ENCODE data around the gene SLC30A5. TPM values are rescaled to one million over a fixed set of nuclear protein-coding genes. Genes with fewer than 3 reads are reported as not detected.
"Not testable (repeated sequence)": the region's sequence is repeated elsewhere in the genome, so short reads cannot be mapped to it uniquely, and the experiment has no call there.

Gene SLC30A5
- polyA plus RNA-seq, 4 donors = 73.6 to 93.1 (median 86.3) TPM

GRCh38 chr5:69103521-69103920 is 9.7 kb downstream of the SLC30A5 start:
- no peak for DNase-seq (ENCODE audit: low read depth in 4 of 4, low spot score in 2 of 4)

DNA sequence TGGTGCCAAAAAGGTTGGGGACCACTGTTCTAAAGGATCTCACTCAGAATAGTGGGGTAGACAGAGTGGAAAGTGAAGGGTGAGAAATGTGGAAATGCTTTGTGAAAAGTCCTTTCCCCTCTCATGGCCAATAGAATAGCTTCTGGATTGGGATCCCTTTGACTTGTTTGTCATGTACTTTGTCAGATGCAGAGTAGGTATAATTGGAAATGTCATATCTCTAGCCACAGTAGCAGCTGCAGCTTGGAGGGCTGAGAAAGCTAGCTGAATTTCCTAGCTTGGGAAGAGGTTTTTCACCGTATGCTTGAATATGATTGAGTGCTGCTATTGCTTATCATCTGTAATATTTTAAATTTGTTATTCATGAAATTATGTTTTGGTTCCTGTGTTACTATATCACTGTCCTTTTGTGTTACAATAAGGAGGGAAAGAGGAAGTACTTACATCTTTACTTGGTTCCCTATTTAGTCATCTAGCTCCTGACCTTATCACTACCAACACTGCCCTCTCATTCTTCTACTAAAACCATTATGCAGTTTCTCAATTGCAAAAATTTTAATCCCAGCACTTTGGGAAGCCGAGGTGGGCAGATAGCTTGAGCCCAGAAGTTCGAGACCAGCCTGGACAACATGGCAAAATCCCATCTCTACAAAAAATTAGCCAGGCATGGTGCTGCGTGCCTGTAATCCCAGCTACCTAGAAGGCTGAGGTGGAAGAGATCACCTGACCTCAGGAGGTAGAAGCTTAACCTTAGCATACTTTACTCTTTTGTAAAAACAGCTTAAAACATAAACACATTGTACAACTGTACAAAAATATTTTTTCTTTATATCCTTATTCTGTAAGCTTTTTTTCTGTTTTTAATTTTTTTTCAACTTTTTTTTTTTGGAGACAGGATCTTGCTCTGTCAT is 12.4 kb downstream of the SLC30A5 start:
- DNase-seq (ENCODE audit: low read depth in 4 of 4, low spot score in 2 of 4) = no peak

DNA sequence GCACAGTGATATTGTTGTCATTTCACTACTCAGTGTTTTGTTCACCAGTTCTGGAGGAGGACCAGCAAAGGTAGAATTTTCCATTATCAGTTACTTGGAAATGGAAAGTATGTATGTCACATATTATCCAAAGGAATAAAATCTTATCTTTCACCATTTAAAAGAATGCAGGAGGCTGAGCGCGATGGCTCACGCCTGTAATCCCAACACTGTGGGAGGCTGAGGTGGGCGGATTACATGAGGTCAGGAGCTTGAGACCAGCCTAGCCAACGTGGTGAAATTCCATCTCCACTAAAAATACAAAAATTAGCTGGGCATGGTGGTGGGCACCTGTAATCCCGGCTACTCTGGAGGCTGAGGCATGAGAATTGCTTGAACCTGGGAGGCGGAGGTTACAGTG is 14.6 kb downstream of the SLC30A5 start:
- not testable (repeated sequence) for DNase-seq (ENCODE audit: low read depth in 4 of 4, low spot score in 2 of 4)

DNA sequence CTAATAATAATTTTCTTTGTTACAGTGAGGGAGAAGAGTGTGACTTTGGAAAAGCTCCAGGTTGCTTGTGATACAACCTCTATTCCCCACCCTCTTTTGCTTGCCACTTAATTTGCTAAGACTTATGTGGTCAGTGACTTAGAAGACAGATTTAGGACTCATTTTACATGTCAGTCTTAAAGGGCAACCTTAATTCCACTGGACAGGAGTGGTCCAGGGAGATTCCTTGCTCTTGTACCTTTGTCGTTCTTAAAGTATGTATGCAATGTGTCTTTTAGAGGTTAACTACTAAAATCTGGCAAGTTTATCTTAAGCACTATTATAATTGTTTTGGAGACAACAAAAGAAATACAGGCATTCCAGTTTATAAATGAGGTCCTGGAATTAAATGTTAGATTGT is 20.0 kb downstream of the SLC30A5 start:
- DNase-seq (ENCODE audit: low read depth in 4 of 4, low spot score in 2 of 4) = no peak

DNA sequence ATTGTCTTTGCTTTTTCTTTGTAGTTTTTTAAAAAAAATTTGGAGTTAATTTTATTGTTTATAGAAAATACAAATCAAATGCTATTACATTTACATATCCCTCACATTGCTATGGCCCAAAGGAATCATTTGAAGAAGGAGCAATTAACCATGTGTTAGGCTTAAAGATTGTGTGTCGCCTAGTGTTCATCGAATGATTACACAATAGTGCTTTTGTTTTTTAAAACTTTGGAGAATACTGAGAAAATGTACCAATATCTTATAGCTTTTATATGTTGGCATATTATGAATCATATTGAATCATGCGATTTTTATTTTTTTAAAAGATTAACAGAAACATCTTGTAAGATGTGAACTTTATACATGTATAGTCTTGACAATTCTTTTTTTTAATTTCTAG is 21.7 kb downstream of the SLC30A5 start:
- DNase-seq (ENCODE audit: low read depth in 4 of 4, low spot score in 2 of 4) = no peak

DNA sequence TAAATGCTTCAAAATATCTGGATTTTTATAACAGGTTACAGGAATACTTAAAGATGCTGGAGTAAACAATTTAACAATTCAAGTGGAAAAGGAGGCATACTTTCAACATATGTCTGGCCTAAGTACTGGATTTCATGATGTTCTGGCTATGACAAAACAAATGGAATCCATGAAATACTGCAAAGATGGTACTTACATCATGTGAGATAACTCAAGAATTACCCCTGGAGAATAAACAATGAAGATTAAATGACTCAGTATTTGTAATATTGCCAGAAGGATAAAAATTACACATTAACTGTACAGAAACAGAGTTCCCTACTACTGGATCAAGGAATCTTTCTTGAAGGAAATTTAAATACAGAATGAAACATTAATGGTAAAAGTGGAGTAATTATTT is 35.6 kb downstream of the SLC30A5 start:
- no peak for DNase-seq (ENCODE audit: low read depth in 4 of 4, low spot score in 2 of 4)

GRCh38 chr5:69130241-69130640 is 36.4 kb downstream of the SLC30A5 start:
- no peak for DNase-seq (ENCODE audit: low read depth in 4 of 4, low spot score in 2 of 4)

DNA sequence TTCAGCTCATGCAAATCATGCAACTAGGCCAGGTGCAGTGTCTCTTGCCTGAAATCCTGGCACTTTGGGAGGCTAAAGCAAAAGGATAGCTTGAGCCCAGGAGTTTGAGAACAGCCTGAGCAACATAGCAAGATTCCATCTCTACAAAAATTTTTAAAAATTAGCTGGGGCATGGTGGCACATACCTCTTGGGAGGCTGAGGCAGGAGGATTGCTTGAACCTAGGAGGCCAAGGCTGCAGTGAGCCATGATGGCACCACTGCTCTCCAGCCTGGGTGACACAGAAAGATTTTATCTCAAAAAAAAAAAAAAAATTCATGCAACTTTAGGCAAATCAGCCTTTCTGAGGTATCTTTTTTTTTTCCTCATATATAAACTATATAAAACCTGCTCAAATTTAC is 37.5 kb downstream of the SLC30A5 start:
- no peak for DNase-seq (ENCODE audit: low read depth in 4 of 4, low spot score in 2 of 4)

DNA sequence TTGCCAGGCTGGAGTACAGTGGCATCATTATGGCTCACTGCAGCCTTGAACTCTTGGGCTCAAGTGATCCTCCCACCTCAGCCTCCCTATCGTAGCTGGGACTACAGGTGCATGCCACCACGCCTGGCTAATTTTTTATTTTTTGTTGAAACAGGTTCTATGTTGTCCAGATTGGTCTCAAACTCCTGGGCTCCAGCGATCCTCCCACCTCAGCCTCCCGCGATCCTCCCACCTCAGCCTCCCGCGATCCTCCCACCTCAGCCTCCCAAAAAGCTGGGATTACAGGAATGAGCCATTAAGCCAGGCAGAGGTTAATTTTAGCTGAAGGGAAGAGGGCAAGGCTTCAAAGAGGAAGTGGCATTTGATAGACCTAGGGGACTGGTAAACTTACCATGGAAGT is 40.3 kb downstream of the SLC30A5 start:
- DNase-seq (ENCODE audit: low read depth in 4 of 4, low spot score in 2 of 4) = no peak

- DNase-seq (ENCODE audit: low read depth in 4 of 4, low spot score in 2 of 4) = no peak
Measured at GRCh38 chr5:69136293-69136692, 42.5 kb downstream of the SLC30A5 start.

DNA sequence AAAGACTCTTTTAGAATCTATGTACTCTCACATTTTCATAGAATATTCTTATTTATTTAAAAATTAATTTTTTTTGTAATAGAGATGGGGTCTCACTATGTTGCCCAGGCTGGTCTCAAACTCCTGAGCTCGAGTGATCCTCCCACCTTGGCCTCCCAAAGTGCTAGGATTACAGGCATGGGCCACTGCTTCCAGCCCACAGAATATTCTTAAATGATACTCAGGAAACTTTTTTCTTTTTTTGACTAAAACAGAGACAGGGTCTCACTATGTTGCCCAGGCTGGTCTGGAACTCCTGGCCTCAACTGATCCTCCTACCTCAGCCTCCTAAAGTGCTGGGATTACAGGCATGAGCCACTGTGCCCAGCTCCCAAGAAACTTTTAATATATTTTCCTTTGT is 43.4 kb downstream of the SLC30A5 start:
- not testable (repeated sequence) for DNase-seq (ENCODE audit: low read depth in 4 of 4, low spot score in 2 of 4)

DNA sequence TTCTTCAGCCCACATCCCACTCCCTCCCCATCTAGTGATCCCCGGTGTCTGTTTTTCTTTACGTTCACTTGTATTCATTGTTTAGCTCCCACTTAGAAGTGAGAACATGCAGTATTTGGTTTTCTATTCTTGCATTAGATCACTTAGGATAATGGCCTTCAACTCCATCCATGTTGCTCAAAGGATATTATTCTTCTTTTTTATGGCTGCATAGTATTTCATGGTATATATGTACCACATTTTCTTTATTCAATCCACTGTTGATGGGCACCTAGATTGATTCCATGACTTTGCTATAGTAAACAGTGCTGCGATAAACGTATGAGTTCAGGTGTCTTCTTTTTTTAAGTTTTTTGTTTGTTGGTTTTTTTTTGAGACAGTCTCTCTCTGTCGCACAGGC is 44.0 kb downstream of the SLC30A5 start:
- no peak for DNase-seq (ENCODE audit: low read depth in 4 of 4, low spot score in 2 of 4)

DNA sequence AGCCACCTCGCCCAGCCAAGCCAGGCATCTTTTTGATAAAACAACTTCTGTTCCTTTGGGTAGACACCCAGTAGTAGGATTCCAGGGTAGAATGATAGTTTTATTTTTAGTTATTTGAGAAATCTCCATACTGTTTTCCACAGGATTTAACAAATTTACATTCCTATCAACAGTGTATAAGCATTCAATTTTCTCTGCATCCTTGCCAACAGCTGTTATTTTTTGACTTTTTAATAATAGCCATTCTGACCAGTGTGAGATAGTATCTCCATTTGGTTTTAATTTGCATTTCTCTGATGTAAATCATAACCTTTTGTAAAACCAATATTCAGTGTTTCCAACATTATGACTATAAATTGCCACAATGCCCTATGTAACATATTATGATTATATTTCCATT is 45.0 kb downstream of the SLC30A5 start:
- no peak for DNase-seq (ENCODE audit: low read depth in 4 of 4, low spot score in 2 of 4)

DNA sequence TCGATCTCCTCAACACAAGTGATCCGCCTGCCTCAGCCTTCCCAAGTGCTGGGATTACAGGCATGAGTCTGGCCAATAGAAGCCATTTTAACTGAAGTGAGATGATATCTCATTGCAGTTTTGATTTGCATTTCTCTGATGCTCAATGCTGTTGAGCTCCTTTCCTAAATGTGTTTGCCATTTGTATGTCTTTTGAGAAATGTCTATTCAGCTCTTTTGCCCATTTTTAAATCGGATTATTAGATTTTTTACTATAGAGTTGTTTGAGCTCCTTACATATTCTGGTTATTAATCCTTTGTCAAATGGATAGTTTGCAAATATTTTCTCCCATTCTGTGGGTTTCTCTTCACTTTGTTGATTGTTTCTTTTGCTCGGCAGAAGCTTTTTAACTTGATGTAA is 46.4 kb downstream of the SLC30A5 start:
- not testable (repeated sequence) for DNase-seq (ENCODE audit: low read depth in 4 of 4, low spot score in 2 of 4)

GRCh38 chr5:69140827-69141226 is 47.0 kb downstream of the SLC30A5 start:
- DNase-seq (ENCODE audit: low read depth in 4 of 4, low spot score in 2 of 4) = no peak

- DNase-seq (ENCODE audit: low read depth in 4 of 4, low spot score in 2 of 4) = not testable (repeated sequence)
Measured at GRCh38 chr5:69148576-69148975, 54.8 kb downstream of the SLC30A5 start.

GRCh38 chr5:69148981-69149675 is 55.3 kb downstream of the SLC30A5 start:
- no peak for DNase-seq (ENCODE audit: low read depth in 4 of 4, low spot score in 2 of 4)

- DNase-seq (ENCODE audit: low read depth in 4 of 4, low spot score in 2 of 4) = no peak
Measured at GRCh38 chr5:69149676-69150010, 55.8 kb downstream of the SLC30A5 start.

DNA sequence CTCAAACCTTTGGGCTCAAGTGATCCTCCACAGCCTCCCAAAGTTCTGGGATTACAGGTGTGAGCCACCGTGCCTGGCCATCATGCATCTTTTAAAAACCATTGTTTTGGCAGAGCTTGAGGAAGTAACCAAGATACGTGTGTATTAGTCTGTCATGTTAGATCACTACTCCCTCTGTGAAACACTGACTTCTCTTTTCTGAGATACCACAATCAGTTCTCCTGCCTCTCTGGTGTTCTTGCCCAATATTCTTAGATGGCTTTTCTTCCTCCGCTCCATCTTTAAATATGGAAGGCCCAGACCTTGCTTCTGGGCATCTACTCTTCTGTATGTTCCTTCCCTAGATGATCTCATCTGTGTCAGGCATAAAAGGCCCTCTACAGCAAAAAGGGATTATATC is 58.9 kb downstream of the SLC30A5 start:
- no peak for DNase-seq (ENCODE audit: low read depth in 4 of 4, low spot score in 2 of 4)

- no peak for DNase-seq (ENCODE audit: low read depth in 4 of 4, low spot score in 2 of 4)
Measured at GRCh38 chr5:69156456-69156855, 62.6 kb downstream of the SLC30A5 start.

DNA sequence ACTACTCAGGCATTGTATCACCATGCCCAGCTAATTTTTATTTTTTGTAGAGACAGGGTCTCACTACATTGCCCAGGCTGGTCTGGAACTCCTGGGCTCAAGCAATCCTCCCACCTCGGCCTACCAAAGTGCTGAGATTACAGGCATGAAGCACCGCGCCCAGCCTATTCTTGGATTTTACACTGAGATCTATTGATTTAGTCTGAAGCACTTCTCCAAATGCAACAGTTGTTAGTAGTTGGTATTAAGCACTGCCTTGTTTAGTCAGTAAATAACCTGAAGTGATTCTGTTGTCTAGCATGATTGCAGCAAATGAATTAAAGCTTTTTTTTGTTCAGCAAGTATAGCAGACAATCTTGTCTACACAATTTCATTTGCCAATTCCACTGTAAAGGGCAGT is 64.2 kb downstream of the SLC30A5 start:
- no peak for DNase-seq (ENCODE audit: low read depth in 4 of 4, low spot score in 2 of 4)

DNA sequence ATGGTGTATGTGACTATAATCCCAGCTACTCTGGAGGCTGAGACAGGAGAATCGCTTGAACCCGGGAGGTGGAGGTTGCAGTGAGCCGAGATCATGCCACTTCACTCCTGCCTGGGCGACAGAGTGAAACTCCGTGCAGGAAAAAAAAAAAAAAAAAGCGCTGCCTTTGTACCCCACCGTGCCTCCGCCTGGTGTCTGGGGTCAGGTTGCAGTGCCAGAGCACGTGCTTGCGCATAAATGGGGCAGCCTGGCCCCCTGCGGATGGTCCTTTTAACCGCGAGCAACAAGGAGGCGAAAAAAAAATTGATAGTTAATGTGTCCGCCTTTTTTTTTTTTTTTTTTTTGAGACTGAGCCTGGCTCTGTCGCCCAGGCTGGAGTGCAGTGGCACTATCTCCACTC is 66.8 kb downstream of the SLC30A5 start:
- DNase-seq (ENCODE audit: low read depth in 4 of 4, low spot score in 2 of 4) = no peak

Measured in left renal cortex interstitium (tissue), 4 donors.